Right ventricle myocardium inferior (tissue), 1 donor: ENCODE measurements around the gene SKA2. TPM values are rescaled to one million over a fixed set of nuclear protein-coding genes. Genes with fewer than 3 reads are reported as not detected.
"Not testable (repeated sequence)": the region's sequence is repeated elsewhere in the genome, so short reads cannot be mapped to it uniquely, and the experiment has no call there.

Experiments used
- ATAC-seq: fragments of 200-7000 bp; cut with Tn5 transposase; one replicate; pipeline ENCODE4 v1.9.1; 2020; ENCODE audit warnings: mild to moderate bottlenecking, moderate library complexity
- DNase-seq: peaks from one replicate; pipeline ENCODE4 v3.0.0; 2021; ENCODE audit errors: missing footprints
- intact Hi-C: fragments of 100-400 bp; cut with DNase I; formaldehyde crosslinking; loops from one replicate; pipeline ENCODE4 v1.11.0; 2022
- long read RNA-seq: library from polyadenylated mRNA; unstranded; transcript quantifications from one replicate; pipeline ENCODE4 v2.0.0, GENCODE V29; 2021
- total RNA-seq: library from RNA; stranded (reverse); fragmentation: NEBNext Ultra II Directional; extraction: Animal tissue kit (Norgen Biotek cat#: 25700); gene quantifications from one replicate; pipeline ENCODE4 v1.2.1, GENCODE V29; 2021
- donor health status: DM: no; HTN: yes; CAD: no; lungs with severe emphysema.

Gene SKA2, protein sequence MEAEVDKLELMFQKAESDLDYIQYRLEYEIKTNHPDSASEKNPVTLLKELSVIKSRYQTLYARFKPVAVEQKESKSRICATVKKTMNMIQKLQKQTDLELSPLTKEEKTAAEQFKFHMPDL
- 32.7 TPM for total RNA-seq
- long read RNA-seq, partial matches to known transcripts, result 0 of 7 reads
- long read RNA-seq, other reads (novel, unspliced or antisense), result 1 of 7 reads

DNA sequence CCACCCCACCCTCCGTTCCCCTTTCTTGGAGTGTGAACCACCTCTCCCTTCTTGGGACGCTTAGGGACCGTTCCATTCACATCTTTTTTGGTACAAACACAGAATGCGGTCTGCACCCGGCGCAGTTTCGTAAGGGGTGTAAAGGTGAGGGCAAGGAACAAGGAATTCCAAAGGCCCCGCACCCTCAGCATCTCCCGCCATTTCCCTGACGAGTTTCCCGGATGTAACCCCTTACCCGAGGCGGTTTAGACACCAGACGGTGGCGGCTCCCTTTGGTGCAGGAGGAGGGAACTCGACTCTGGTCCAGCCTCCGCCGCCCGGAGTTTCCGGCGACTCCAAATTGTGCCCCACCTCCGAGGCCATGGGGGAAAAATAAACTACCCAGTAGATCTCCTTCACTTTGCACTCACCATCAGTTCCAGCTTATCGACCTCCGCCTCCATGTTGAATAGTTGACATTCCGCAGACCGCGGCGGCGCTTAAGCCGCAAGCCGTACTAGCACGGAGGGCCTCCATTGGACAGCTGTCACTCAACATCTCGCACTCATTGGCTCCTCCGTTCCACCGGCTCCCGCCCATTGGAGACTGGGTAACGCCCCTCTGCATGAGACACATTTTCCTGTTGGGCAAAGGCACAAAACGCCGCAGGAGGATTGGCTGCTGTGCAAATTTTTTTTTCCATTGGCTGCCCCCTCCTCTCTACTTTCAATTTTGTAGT is at the start of gene SKA2:
SKA2 (minus strand) TSS at position 466 of the 718 bp plus-strand sequence; CDS start at position 443, 23 bp downstream.
- peak; percentile 98 for DNase-seq
- ATAC-seq, result peak; percentile 97
- intact Hi-C loops, result loop anchor here (5.0 to 10.0 kb wide), 3 partner anchors 50 to 638 kb away; partner anchors contain the start of gene TRIM37

DNA sequence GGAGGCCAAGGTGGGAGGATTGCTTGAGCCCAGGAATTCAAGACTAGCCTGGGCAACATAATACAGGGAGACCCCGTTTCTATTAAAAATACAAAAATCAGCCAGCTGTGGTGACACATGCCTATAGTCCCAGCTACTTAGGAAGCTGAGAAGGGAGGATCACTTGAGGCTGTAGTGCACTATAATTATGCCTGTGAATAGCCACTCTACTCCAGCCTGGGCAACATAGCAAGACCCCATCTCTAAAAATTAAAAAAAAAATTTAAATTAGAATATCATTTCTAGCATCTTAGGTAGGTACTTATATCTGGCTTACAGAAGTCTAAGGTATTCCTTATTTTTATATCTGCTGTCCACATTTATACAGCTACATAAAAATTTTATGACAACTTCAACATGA is 47.3 kb upstream of the SKA2 start:
- ATAC-seq (no peak), DNase-seq (no peak)
- intact Hi-C loops, result no loop called here

DNA sequence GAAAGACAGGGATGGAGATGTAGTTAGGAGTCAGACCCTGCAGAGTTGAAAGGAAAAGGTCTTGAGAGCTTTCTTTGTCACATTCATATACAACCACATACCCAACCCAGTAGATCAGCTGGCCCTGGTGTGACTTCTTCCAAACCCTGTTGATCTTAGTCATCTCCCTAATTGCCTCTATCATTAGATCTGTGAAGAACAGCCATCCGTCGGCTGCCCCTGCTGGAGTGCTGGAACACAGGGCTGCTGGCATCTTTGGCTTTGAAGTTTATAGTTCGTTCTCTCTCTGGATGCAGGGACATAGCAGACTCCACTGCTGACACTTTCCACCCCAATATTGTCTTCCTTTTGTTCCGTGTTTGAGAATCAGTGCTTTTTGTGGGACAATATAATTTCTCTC is 44.4 kb upstream of the SKA2 start:
- no peak for ATAC-seq
- intact Hi-C loops, result no loop called here

DNA sequence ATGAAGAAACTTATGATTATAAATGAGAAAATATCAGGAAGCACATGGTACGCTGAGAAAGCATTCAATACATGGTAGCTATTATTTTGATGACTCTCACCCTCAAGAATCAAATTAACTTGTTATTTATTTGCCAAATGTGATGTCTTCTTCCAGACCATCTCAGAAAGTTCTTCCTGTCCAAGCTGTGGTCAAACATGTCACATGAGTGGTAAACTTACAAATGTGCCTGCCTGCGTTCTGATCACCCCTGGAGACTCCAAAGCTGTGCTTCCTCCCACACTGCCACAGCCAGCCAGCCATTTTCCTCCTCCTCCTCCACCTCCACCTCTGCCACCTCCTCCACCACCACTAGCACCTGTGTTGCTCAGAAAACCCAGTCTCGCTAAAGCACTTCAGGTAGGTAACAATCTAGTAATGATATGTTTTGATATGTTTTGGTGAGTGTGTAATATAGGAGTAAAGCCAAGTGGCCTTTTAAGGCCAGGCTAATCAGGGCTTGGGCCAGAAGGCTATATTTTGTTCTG is 38.4 kb upstream of the SKA2 start:
- ATAC-seq (no peak), DNase-seq (no peak)
- intact Hi-C loops, result no loop called here

More for the DNA sequence above, 44.4 kb upstream of the SKA2 start:
- no peak for DNase-seq

DNA sequence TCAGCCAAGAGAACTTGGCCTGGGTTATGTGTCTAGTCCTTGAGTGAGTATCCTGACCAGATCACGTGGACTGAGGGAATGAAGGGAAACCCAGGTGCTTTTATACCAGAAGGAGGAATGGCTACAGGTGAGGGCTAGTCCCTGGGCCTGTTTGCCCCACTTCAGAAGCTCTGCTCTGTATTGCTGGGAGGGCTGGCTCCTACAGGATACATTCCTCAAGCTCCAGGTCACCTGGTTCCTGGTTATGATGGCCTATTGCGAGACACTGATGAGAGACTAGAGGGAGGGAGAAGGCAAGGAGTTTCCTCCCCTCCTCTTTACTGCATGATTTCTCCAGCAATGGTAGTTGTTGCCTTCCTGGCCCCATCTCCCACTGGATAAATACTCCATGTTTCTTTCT is 35.8 kb upstream of the SKA2 start:
- intact Hi-C loops, result no loop called here
- DNase-seq (no peak), ATAC-seq (no peak)

DNA sequence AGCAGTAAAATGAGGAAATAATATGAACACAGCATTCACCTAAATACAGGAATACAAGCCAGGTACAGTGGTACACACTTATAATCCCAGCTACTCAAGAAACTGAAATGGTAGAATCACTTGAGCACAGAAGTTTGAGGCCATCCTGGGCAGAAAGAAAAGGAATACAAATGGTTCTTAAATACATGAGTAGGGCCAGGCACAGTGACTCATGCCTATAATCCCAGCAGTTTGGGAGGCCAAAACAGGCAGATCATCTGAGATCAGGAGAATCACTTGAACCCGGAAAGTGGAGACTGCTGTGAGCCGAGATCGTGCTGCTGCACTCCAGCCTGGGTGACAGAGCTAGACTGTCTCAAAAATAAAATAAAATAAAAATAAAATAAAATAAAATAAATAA is 31.9 kb upstream of the SKA2 start:
- DNase-seq (no peak), ATAC-seq (no peak)
- intact Hi-C loops, result no loop called here

DNA sequence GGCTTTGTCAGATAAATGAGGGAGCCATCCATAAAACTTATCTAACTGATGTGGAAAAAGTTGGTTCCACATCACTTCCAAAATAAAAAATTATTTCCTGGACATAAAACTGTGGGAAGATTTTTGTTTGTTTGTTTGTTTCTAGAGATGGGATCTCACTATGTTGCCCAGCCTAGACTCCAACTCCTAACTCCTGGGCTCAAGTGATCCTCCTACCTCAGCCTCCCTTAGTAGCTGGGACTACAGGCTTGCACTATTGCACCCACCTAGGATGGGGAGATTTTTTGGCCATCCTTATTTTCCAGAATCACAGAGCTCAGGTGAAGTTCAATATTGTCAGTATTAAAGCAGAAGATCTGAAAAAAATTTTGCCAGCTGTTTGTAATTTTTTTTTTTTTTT is 31.0 kb upstream of the SKA2 start:
- ATAC-seq (no peak), DNase-seq (no peak)
- intact Hi-C loops, result no loop called here

DNA sequence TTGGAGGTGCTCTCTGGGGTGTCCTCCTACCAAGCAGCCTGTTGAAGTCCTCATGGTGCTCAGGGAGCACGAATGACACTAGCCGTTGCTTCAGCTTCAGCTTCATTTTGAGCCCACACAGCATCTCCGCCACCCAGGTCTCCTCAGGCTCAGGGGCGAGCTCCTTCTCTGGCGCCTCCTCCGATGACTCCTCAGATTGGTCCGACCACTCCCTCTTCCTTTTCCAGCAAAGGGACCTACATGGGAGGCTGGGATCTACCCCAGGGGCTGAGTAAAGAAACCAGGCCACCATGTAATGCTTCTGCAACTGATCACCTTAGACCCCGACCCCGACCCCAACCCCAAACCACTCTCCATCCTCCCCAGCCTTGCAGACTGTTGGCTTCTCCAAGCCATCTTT is 26.5 kb upstream of the SKA2 start:
- ATAC-seq, result no peak

DNA sequence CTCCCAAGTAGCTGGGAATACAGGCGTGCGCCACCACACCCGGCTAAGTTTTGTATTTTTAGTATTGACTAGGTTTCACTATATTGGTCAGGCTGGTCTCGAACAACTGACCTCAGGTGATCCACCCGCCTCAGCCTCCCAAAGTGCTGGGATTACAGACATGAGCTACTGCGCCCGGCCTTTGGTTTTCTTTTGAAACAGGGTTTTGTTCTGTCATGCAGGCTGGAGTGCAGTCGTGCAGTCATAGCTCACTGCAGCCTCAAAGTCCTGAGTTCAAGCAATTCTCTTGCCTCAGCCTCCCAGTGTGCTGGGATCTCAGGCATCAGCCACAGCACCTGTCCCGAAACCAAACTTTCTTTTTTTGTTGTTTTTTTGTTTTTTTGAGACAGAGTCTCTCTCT is 25.6 kb upstream of the SKA2 start:
- DNase-seq (no peak), ATAC-seq (no peak)
- intact Hi-C loops, result no loop called here

More for the DNA sequence above, 26.5 kb upstream of the SKA2 start:
- intact Hi-C loops, result no loop called here
- no peak for DNase-seq

DNA sequence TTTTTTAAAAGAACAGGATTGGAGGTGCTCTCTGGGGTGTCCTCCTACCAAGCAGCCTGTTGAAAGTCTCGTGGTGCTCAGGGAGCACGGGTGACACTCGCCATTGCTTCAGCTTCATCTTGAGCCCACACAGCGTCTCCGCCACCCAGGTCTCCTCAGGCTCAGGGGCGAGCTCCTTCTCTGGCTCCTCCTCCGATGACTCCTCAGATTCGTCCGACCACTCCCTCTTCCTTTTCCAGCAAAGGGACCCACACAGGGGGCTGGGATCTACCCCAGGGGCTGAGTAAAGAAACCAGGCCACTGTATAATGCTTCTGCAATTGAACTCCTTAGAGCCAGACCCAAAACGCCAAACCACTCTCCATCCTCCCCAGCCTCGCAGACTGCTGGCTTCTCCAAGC is 24.6 kb upstream of the SKA2 start:
- intact Hi-C loops, ATAC-seq: not testable (repeated sequence)

DNA sequence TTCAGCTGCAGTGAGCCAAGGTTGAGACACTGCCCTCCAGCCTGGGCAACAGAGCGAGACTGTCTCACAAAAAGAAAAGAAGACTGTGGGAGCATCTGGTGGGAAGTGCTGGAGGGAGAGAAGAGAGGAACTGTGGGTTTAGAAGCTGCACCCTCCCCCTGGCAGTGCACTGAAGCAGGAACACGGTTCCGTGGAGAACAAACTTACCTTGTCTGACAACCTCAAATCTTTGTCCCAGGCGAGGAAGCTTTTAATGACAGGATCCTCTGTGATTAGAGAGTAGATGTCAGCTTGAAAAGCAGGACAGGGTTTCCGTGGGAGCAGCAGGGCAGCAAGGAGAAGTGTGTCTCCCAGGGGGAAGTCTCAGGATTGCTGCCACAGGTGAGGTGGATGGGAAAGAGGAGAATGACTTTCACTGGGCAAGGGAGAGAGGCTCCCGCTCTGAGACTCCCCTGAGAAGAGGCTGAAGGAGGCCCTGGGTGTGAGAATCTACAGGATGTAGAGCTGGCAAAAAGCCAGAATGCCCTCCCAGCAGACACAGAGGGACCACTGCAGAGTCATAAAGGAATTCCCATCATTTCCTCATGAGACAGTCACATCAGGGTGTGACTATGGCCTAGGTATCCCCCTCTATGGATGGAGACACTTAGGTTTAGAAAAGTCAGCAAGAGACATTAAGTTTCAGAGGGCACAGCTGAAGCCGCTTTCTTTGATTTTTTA is 23.4 kb upstream of the SKA2 start:
- no peak for DNase-seq
- intact Hi-C loops, result no loop called here
- ATAC-seq, result no peak

More for the DNA sequence above, 24.6 kb upstream of the SKA2 start:
- DNase-seq, result not testable (repeated sequence)

DNA sequence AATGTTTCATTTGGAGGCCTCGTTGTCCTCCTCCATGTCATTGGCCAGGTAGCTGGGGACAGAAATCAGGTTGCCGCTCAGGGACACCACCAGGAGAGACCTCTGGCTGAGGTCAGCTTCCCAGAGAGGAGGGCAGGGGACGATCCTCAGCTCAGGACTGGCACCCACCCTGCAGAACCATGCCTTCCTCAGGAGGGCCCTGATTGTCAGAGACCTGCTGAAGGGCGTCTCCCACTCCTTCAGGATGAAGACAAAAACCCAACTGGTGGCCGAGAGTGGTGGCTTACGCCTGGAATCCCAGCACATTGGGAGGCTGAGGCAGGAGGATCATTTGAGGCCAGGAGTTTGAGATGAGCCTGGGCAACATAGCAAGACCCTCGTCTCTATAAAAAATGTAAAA is 20.1 kb upstream of the SKA2 start:
- intact Hi-C loops, result no loop called here
- no peak for ATAC-seq
- no peak for DNase-seq

DNA sequence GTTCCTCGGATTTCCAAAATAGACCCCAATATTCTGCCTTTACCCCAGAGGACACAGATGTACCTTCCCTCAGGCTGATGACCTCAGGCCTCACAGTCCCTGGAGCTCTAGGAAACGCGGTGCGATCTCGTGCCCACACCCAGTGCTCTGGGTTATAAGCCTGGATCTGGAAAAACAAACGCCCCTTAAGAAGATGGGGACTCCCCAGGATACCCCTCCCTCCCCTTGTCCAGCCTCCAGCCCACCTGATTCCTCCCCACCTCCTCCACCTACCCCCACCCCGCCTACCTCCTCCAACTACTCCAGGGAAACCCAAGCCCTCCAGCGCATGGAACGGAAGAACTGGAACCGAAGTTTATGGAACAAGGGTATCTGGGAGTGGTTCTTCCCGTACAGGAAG is 19.7 kb upstream of the SKA2 start:
- intact Hi-C loops, result no loop called here
- DNase-seq (no peak), ATAC-seq (no peak)

DNA sequence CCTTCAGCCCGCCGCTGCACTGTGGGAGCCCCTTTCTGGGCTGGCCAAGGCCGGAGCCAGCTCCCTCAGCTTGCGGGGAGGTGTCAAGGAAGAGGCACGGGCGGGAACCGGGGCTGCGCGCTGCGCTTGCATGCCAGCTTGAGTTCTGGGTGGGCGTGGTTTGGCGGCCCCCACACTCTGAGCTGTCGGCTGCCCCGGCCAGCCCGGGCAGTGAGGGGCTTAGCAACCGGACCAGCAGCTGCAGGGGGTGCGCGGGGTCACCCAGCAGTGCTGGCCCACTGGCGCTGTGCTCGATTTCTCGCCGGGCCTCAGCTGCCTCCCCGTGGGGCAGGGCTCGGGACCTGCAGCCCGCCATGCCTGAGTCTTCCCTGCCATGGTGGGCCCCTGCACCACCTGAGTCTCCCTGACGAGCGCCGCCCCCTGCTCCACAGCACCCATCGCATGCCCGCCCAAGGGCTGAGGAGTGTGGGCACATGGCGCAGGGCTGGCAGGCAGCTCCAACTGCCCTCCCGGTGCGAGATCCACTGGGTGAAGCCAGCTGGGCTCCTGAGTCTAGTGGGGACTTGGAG is 17.5 kb upstream of the SKA2 start:
- intact Hi-C loops, result no loop called here
- no peak for DNase-seq

DNA sequence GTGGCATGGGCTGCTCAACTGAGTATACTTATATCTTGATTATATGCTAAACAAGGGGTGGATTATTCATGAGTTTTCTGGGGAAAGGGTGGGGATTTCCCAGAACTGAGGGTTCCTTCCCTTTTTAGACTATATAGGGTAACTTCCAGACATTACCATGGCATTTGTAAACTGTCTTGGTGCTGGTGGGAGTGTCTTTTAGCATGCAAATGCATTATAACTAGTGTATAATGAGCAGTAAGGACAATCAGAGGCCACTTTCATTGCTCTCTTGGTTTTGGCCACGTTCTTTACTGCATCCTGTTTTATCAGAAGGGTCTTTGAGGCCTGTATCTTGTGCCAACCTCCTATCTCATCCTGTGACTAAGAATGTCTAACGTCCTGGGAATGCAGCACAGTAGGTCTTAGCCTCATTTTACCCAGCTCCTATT is 12.6 kb upstream of the SKA2 start:
- DNase-seq (no peak), ATAC-seq (no peak)
- intact Hi-C loops, result no loop called here

More for the DNA sequence above, 17.5 kb upstream of the SKA2 start:
- ATAC-seq, result no peak

DNA sequence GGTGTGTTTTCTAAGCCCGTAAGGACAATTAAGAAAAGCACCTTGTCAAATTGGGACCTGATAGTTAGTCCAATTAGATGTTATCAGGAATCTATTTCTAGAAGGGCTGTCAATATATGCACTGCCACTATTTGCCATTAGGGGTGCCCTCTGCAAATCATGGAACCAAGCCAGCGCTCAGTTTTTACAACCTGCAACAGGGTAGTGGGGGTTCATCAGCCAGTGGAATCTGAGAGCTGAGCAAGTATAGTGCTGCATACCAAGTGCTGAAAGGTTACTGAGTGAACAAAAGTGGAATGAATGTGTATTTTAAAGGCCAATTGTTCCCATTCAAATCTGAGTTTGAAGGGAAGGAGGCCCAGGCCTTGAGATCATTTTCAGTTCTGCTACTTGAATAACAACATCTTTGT is 11.0 kb upstream of the SKA2 start:
- DNase-seq, result no peak
- intact Hi-C loops, result no loop called here
- ATAC-seq, result no peak

DNA sequence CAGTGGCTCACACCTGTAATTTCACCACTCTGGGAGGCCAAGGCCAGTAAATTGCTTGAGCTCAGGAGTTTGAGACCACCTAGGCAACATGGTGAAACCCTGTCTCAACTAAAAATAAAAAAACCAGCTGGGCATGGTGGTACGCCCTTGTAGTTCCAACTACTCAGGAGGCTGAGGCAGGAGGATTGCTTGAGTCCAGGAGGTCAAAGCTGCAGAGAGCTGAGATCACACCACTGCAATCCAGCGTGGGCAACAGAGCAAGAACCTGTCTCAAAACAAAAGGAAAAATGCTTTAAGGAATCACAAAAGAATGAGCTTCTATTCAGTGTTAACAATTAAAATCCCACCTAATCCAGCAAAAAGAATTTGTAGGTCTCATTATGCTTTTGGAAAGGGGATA is 6.5 kb upstream of the SKA2 start:
- ATAC-seq, result no peak
- no peak for DNase-seq
- intact Hi-C loops, result no loop called here

DNA sequence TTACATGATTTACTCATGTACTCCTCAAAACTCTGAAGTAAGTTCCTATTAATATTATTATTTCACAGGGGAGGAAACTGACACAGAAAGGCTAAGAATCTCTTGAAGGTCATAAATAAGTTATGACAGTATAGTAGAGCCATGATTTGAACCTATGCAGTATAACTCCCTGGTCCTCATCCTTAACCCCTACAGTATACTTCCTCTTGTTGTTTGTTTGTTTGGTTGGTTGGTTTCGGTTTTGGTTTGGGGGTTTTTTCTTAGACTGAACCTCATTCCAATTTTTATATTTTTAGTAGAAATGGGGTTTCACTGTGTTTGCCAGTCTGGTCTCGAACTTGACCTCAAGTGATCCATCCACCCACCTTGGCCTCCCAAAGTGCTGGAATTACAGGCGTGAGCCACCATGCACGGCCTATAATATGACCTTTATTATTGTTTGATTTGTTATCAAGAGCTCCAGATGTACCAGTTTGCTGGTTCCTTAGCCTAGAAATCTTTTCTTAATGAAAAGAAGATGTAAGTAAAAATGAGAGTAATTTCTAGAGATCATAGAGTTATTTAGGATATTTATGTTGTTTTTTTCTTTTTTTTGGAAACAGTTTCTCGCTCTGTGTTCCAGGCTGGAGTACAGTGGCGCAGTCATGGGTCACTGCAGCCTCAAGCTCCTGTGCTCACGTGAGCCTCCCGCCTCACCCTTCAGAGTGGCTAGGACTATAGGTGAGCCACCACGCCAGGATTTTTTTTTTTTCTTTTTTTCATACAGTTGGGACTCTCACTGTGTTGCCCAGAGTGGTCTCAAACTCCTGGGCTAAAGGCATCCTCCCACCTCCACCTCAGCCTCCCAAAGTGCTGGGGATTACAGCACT is 5.4 kb upstream of the SKA2 start:
- DNase-seq, result no peak
- no peak for ATAC-seq
- intact Hi-C loops, result no loop called here
